Thoracic aorta (tissue), 2 donors: Measurements from ENCODE around the gene UBAC2. TPM values are rescaled to one million over a fixed set of nuclear protein-coding genes. Genes with fewer than 3 reads are reported as not detected.

ENCODE experiments used
- ATAC-seq: fragments of 150-250 bp; one replicate; pipeline ENCODE4 v1.8.0; 2017; ENCODE audit warnings: low read depth; ENCODE audit not compliant: insufficient number of reproducible peaks, low FRiP score
- DNase-seq: peaks from one replicate; pipeline ENCODE4 v3.0.0-alpha.2; 2020; ENCODE audit warnings: low spot score
- H3K27ac ChIP-seq, 2 donors: fragments of 200-600 bp; sonication (generic); 1 replicate in 1 of 2; 2 replicates in 1 of 2; pipeline ENCODE4 v1.5.1; 2016; ENCODE audit warnings: mild to moderate bottlenecking in 2 of 2, moderate library complexity in 2 of 2
- H3K27me3 ChIP-seq: fragments of 200-600 bp; sonication (generic); replicated peaks from 2 replicates; pipeline ENCODE4 v1.6.0; 2016; ENCODE audit warnings: mild to moderate bottlenecking; ENCODE audit not compliant: insufficient read depth
- H3K36me3 ChIP-seq: fragments of 200-600 bp; sonication (generic); one replicate; pipeline ENCODE4 v1.5.1; 2016
- H3K4me1 ChIP-seq, 2 donors: fragments of 200-600 bp; sonication (generic); 1 replicate in 1 of 2; 2 replicates in 1 of 2; pipeline versions ENCODE4 v1.5.1 to v1.6.0; 2016; ENCODE audit warnings: low read depth in 2 of 2, mild to moderate bottlenecking in 1 of 2; ENCODE audit not compliant: control insufficient read depth in 1 of 2
- H3K4me3 ChIP-seq: fragments of 200-600 bp; sonication (generic); 2 replicates; pipeline ENCODE4 v1.5.1; 2016; ENCODE audit warnings: mild to moderate bottlenecking
- H3K9me3 ChIP-seq: fragments of 200-600 bp; sonication (generic); 2 replicates; pipeline ENCODE4 v1.5.1; 2016
- total RNA-seq, 2 donors: library from RNA; depleted of rRNA; stranded (reverse); fragments of >200 nt; gene quantifications; one replicate each; pipeline versions ENCODE4 v1.1.0 to v1.2.3, GENCODE V29; 2016
- TF ChIP-seq, protein P1 (sequence below): fragments of 200-600 bp; sonication (generic); IDR thresholded peaks from one replicate; pipeline ENCODE4 v1.5.1; 2019; ENCODE audit warnings: antibody characterized with exemption

UBAC2 gene
- total RNA-seq, 2 donors from 2014 or later, result 41.3 to 49.7 TPM

DNA sequence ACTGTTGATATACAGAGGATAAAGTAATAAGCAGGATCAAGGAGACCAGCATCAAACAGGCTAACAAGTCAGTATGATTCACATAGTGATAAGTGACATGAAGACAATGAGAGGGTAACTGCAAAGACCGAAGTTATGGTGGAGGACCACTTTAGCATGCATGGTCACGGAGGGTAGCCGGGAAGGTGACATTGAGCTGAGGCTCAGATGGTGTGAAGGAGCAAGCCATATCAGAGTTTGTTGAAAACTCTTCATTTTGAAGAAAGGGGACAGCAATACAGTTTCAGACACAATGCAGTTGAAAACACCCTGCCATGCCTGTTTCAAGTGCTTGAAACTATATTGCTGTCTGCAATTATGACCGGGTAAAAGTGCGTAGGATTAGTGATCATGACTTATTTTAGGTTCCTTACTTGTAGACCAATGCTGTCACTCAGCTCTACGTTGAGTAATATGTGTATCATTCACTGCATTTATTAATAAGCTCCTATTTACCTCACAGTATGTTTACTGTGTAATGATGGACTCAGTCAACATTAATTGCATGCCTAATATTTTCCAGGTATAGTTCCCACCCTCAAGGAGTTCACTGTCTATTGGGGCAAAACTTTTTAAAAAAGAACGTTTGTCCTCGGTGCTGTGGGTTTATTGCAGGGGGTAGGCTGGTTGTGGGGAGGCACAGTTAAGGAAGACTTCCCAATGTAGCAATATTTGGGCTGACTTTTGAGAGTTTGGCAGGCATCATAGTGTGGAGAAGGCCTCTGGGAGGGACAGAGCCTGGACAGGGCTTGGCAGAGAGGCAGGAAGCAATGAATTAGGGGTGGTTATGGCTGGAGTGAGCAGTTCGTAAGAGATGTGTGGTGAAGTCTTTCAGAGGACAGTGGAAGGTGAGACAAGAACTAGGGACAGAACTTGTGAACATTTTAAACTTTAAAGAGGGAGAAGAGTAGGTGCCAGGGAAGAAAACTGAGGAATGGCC lies 3.2 kb downstream of the UBAC2 start:
- H3K36me3 ChIP-seq, result no peaks in the 10 kb centered on the region
- H3K9me3 ChIP-seq, result no peaks in the 10 kb centered on the region
- no peaks in the 10 kb centered on the region for H3K27me3 ChIP-seq
- H3K4me3 ChIP-seq, result no peak overlapping the region
- ATAC-seq (no peak), DNase-seq (no peak)
- TF ChIP-seq, protein P1, sequence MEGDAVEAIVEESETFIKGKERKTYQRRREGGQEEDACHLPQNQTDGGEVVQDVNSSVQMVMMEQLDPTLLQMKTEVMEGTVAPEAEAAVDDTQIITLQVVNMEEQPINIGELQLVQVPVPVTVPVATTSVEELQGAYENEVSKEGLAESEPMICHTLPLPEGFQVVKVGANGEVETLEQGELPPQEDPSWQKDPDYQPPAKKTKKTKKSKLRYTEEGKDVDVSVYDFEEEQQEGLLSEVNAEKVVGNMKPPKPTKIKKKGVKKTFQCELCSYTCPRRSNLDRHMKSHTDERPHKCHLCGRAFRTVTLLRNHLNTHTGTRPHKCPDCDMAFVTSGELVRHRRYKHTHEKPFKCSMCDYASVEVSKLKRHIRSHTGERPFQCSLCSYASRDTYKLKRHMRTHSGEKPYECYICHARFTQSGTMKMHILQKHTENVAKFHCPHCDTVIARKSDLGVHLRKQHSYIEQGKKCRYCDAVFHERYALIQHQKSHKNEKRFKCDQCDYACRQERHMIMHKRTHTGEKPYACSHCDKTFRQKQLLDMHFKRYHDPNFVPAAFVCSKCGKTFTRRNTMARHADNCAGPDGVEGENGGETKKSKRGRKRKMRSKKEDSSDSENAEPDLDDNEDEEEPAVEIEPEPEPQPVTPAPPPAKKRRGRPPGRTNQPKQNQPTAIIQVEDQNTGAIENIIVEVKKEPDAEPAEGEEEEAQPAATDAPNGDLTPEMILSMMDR, result no peak
- H3K4me1 ChIP-seq, result peaks cover 9 to 12% of the 10 kb centered on the region in 2 donors
- H3K27ac ChIP-seq, result no peak overlapping the region

DNA sequence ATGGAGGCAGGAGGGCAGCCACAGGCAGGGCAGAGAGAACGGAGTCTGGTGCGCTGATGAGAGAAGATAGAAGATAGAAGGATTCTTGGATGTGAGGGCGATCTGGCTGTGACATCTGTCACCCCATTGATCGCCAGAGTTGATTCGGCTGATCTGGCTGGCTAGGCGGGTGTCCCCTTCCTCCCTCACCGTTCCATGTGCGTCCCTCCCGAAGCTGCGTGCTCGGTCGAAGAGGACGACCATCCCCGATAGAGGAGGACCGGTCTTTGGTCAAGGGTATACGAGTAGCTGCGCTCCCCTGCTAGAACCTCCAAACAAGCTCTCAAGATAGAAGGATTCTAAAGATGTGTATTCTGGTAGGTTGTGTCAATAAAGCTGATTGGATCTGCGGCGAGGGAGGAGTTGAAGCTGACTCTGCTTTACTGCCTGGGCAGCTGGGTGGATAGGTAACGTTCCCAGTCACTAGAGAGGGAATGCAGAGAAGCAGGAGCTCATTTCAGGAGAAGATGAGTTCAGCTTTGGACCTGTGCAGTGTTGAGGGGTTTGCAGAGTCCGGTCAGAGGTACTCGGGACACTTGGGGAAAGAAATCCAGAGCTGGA lies 5.1 kb downstream of the UBAC2 start:
- H3K27me3 ChIP-seq, result no peaks in the 10 kb centered on the region
- TF ChIP-seq, protein P1, result no peak
- no peak overlapping the region for H3K4me3 ChIP-seq
- H3K9me3 ChIP-seq, result no peaks in the 10 kb centered on the region
- DNase-seq (no peak), ATAC-seq (no peak)
- peaks cover 9 to 12% of the 10 kb centered on the region in 2 donors for H3K4me1 ChIP-seq
- no peaks in the 10 kb centered on the region for H3K36me3 ChIP-seq
- no peak overlapping the region for H3K27ac ChIP-seq

DNA sequence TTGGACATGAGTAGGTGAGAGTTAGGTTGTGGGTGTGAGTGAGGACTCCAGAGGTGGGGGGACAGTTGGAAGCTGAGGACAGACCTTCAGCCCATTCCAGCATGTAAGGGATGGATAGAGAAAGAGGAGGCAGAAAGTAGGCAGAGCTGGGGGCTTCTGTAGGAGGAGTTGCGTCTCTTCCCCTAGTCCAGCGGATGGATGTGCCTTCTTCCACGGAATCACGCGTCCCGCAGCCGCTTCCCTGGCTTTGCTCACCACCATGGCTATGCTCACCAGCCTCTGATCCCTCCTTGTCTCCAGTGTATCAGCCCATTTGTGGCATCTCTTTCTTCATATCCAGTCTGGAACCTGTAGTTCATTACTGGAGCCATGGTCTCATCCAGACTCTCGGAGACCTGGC lies 5.6 kb downstream of the UBAC2 start:
- Histone ChIP-seq H3K36me3 (no peaks in the 10 kb centered on the region), H3K9me3 (no peaks in the 10 kb centered on the region), H3K4me1 (peaks cover 9 to 12% of the 10 kb centered on the region in 2 donors), H3K4me3 (no peak overlapping the region), H3K27me3 (no peaks in the 10 kb centered on the region), H3K27ac (no peak overlapping the region)
- ATAC-seq (no peak), DNase-seq (no peak)
- TF ChIP-seq, protein P1, result no peak

DNA sequence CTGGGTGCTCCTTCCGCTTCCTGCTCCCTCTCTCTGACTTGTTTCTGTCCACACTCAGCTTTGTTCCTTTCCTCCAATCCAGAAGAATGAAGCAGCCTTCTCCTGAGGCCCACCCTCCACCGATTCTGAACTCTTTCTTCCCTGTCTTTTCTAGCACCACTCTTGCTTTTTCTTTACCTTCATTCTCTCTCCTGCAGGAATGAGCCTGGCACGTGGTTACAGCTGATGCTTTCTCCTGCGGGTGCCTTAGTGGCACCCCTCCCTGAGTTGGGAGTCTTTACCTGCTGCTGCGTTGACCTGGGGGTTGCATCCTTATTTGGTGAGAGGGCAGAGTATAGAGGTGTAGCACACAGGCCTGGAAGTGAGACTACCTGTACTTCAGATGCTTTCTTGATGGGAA lies 6.2 kb downstream of the UBAC2 start:
- peaks cover 6 to 9% of the 10 kb centered on the region in 2 donors for H3K4me1 ChIP-seq
- no peak overlapping the region for H3K4me3 ChIP-seq
- H3K27ac ChIP-seq, result no peak overlapping the region
- no peak for DNase-seq
- no peak for ATAC-seq
- TF ChIP-seq, protein P1, result no peak
- no peaks in the 10 kb centered on the region for H3K9me3 ChIP-seq
- no peaks in the 10 kb centered on the region for H3K27me3 ChIP-seq
- H3K36me3 ChIP-seq, result no peaks in the 10 kb centered on the region

DNA sequence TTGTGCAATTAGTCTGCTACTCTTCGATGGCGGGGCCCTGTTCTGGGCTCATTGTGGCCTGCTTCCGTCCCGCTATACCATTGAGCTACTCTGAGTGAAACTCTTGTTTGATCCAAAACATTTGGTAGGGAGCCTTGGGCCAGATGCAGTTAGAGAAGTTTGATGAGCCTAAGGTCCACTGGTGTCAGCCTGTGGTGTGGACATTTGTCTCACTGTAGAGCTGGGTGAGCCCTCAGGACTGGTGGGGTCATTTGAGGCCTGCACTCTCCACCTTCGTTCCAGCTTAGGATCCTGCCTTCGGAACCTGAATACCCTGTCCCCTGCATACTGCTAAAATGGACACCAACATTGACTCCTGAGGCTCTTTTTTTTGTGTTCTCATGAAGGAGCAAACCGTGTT lies 6.9 kb downstream of the UBAC2 start:
- Histone ChIP-seq H3K27ac (no peak overlapping the region), H3K9me3 (no peaks in the 10 kb centered on the region), H3K4me1 (peaks cover 0 to 2% of the 10 kb centered on the region in 2 donors), H3K27me3 (no peaks in the 10 kb centered on the region), H3K4me3 (no peak overlapping the region), H3K36me3 (no peaks in the 10 kb centered on the region)
- ATAC-seq (no peak), DNase-seq (no peak)
- TF ChIP-seq, protein P1, result no peak
